Endothelial cell of umbilical vein (primary cell): Measurements from ENCODE around the gene HSPB8. TPM values are rescaled to one million over a fixed set of nuclear protein-coding genes. Genes with fewer than 3 reads are reported as not detected.

Experiments
- BruUV-seq: library from RNA; stranded (reverse); fragments of 400-500 nt; replicated peaks from 2 replicates; lab custom pipeline; 2021; lab: Mats Ljungman, UMichigan
- CTCF ChIA-PET: fragments of 300-600, 350-600 bp; sonication (Branson Sonifier 250); formaldehyde crosslinking; loops from one replicate; lab custom pipeline; 2021; ENCODE audit warnings: antibody characterized with exemption, inconsistent platforms; lab: Charles Lee
- POLR2A ChIA-PET: fragments of 300-600, 350-600 bp; sonication (Branson Sonifier 250); formaldehyde crosslinking; loops from one replicate; lab custom pipeline; 2021; ENCODE audit warnings: antibody characterized with exemption, inconsistent platforms; lab: Charles Lee
- DNase-seq: peaks from one replicate; pipeline ENCODE4 v3.0.0-alpha.2; 2011; ENCODE audit warnings: low read depth, low spot score
- FAIRE-seq: peaks from 2 replicates; lab custom pipeline; 2011; peaks lifted over from hg19 to GRCh38; lab: Jason Lieb, UNC
- H2AFZ ChIP-seq: 2 replicates; pipeline ENCODE4 v1.6.0; 2012; ENCODE audit warnings: low read depth, low read length, control low read depth, inconsistent platforms
- H3K27ac ChIP-seq: 2 replicates; pipeline ENCODE4 v1.5.1; 2011; ENCODE audit warnings: low read depth, mild to moderate bottlenecking, control low read depth, low read length, moderate library complexity; ENCODE audit not compliant: insufficient read depth
- H3K27me3 ChIP-seq, 2 experiments: 2 replicates each; pipeline versions ENCODE4 v1.6.0 to v1.6.1; 2011; ENCODE audit warnings: low read length in 2 of 2, mixed read lengths in 1 of 2; ENCODE audit not compliant: control insufficient read depth in 2 of 2, insufficient read depth in 2 of 2
- H3K36me3 ChIP-seq, 2 experiments: 2 replicates in 1 of 2; 3 replicates in 1 of 2; pipeline ENCODE4 v1.5.1; 2011; ENCODE audit warnings: low read length in 2 of 2, mild to moderate bottlenecking in 1 of 2, moderate library complexity in 1 of 2; ENCODE audit not compliant: control insufficient read depth in 2 of 2, insufficient read depth in 2 of 2; ENCODE audit errors: extremely low read depth in 1 of 2
- H3K4me1 ChIP-seq: 3 replicates; pipeline ENCODE4 v1.5.1; 2011; ENCODE audit warnings: mild to moderate bottlenecking, low read length; ENCODE audit not compliant: control insufficient read depth, insufficient read depth; ENCODE audit errors: extremely low read depth
- H3K4me2 ChIP-seq: 2 replicates; pipeline ENCODE4 v1.6.1; 2011; ENCODE audit warnings: low read length, control low read depth, mixed read lengths; ENCODE audit not compliant: insufficient read depth
- H3K4me3 ChIP-seq, 3 experiments: fragments of 200-600 bp in 1 of 3; sonication (generic), shearing (Covaris generic) in 1 of 3; replicated peaks in 1 of 3; 2 replicates each; pipeline ENCODE4 v1.5.1; 2011 to 2016; ENCODE audit warnings: control low read depth in 3 of 3, low read length in 3 of 3, mild to moderate bottlenecking in 2 of 3, inconsistent platforms in 1 of 3, low read depth in 1 of 3, moderate library complexity in 1 of 3; ENCODE audit not compliant: insufficient read depth in 1 of 3
- H3K79me2 ChIP-seq: 2 replicates; pipeline ENCODE4 v1.6.0; 2012; ENCODE audit warnings: low read length, inconsistent platforms; ENCODE audit not compliant: control insufficient read depth, insufficient read depth
- H3K9ac ChIP-seq: replicated peaks from 2 replicates; pipeline ENCODE3; 2011; ENCODE audit warnings: low read length, control low read depth; ENCODE audit not compliant: insufficient read depth; ENCODE audit errors: extremely low read depth
- H3K9me1 ChIP-seq: replicated peaks from 3 replicates; pipeline ENCODE4 v1.6.0; 2011; ENCODE audit warnings: mild to moderate bottlenecking, low read length; ENCODE audit not compliant: control insufficient read depth, insufficient read depth; ENCODE audit errors: extremely low read depth
- H3K9me3 ChIP-seq: replicated peaks from 2 replicates; pipeline ENCODE4 v1.5.1; 2012; ENCODE audit warnings: low read length, inconsistent platforms; ENCODE audit not compliant: control insufficient read depth, insufficient read depth
- H4K20me1 ChIP-seq: replicated peaks from 2 replicates; pipeline ENCODE3; 2011; ENCODE audit warnings: mild to moderate bottlenecking, low read length; ENCODE audit not compliant: control insufficient read depth, insufficient read depth; ENCODE audit errors: extremely low read depth
- CTCF ChIP-seq, 2 donors: IDR thresholded peaks; 1 replicate in 1 of 2; 2 replicates in 1 of 2; pipeline ENCODE4 v1.5.1; 2011; ENCODE audit warnings: low read length in 2 of 2, mild to moderate bottlenecking in 2 of 2, moderate library complexity in 2 of 2, control low read depth in 1 of 2, inconsistent platforms in 1 of 2, low read depth in 1 of 2; ENCODE audit not compliant: insufficient read depth in 1 of 2; ENCODE audit errors: extremely low read depth in 1 of 2
- EZH2 ChIP-seq: IDR thresholded peaks from 2 replicates; pipeline ENCODE4 v1.6.1; 2012; ENCODE audit warnings: borderline replicate concordance, low read depth, mild to moderate bottlenecking, moderate library complexity, low read length, inconsistent platforms; ENCODE audit not compliant: severe bottlenecking
- GATA2 ChIP-seq: IDR thresholded peaks from 2 replicates; pipeline ENCODE4 v1.7.0; 2011; ENCODE audit warnings: low read depth, mild to moderate bottlenecking, moderate library complexity, mixed read lengths, low read length; ENCODE audit not compliant: insufficient read length, insufficient read depth
- JUN ChIP-seq: IDR thresholded peaks from 2 replicates; pipeline ENCODE4 v1.6.1; 2011; ENCODE audit warnings: borderline replicate concordance, low read depth; ENCODE audit not compliant: insufficient read length, insufficient read depth
- MAX ChIP-seq: IDR thresholded peaks from 2 replicates; pipeline ENCODE4 v1.6.1; 2011; ENCODE audit not compliant: insufficient read depth, insufficient read length
- POLR2A ChIP-seq: IDR thresholded peaks from 2 replicates; pipeline ENCODE4 v1.6.1; 2012; ENCODE audit warnings: low read depth, mild to moderate bottlenecking, control low read depth, low read length
- POLR2AphosphoS5 ChIP-seq: IDR thresholded peaks from 2 replicates; pipeline ENCODE4 v1.6.1; 2012; ENCODE audit warnings: low read depth, mild to moderate bottlenecking, control low read depth, low read length, moderate library complexity; ENCODE audit not compliant: insufficient read depth
- dilution Hi-C: fragments of 300-500 bp; cut with MboI; formaldehyde crosslinking; loops from one replicate; pipeline ENCODE4 v1.15.0; 2019; ENCODE audit warnings: low sequenced_read_pairs; ENCODE audit not compliant: extremely low pct_ligation_motif_present
- intact Hi-C: fragments of 100-400 bp; cut with micrococcal nuclease; formaldehyde crosslinking; loops from one replicate; pipeline ENCODE4 v1.10.0; 2022
- polyA plus RNA-seq, 4 experiments: library from polyadenylated mRNA; depleted of rRNA in 3 of 4; stranded (reverse) in 3 of 4; unstranded in 1 of 4; fragments of >200 nt; gene quantifications; 2 replicates each; pipeline versions ENCODE4 v1.2.1 to v1.2.3, GENCODE V29; 2011 to 2012; ENCODE audit warnings: missing spikeins in 1 of 4
- total RNA-seq: library from RNA; stranded (reverse); gene quantifications from 2 replicates; pipeline ENCODE4 v1.2.3, GENCODE V29; 2021

Gene HSPB8
- total and polyA plus RNA-seq, 2 donors (not counting 3 experiments of a cell fraction or from before 2014, with no cell fraction given), result 10.8 to 14.7 TPM

DNA sequence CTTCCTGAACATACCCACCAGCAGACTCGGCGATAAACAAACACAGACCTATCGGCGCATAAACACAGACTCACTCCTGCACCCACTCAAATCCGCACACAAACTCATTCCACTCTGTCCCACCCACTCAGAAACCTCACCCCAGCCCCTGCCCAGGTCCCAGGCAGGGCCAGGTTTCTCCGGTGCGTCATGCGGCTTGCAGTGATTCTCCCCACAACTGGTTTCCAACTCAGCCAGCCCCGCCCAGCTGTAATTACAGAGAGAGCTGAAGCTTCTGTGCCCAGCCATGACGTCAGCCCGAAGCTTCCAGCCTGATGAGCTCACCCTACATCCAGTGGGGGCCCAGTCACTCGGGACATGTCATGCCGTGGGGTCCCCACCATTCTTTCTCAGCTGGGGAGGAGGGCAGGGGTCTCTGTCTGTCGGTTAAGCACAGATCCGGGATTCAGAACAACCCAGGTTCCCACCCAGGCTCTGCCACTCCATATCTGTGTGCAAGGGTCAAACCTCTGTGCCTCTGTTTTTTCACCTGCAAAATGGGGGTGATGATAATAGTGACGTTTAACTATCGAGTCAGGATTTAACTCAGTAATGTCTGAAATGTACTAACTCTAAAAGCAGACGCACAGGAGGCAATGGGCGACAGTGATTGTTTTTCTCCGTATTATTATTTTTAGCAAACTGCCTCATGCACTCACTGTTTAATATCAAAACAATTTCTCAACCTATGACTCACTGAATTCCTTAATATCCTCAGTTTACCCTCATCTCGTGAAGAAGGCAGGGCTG, 2.3 kb upstream of the HSPB8 start:
- POLR2A ChIA-PET, result no interaction called here
- Histone ChIP-seq H3K27me3 (no peaks in the 10 kb centered on the region), H3K79me2 (no peaks in the 10 kb centered on the region), H3K4me1 (peaks cover 29% of the 10 kb centered on the region), H3K9me3 (no peaks in the 10 kb centered on the region), H3K4me2 (peak overlapping the region; percentile 43), H4K20me1 (no peaks in the 10 kb centered on the region), H3K9me1 (no peaks in the 10 kb centered on the region), H2AFZ (peak overlapping the region; percentile 54), H3K36me3 (no peaks in the 10 kb centered on the region), H3K4me3 (peak overlapping the region in 1 of 3 experiments; percentile 15), H3K27ac (no peak overlapping the region), H3K9ac (no peak overlapping the region)
- no TSS peak for BruUV-seq
- FAIRE-seq (no peak), DNase-seq (peak; percentile 69)
- CTCF ChIA-PET, result interaction anchor here (0.9 kb wide), 1 partner anchor 236 kb away, joined by 4 read pairs; no protein-coding TSS in a partner anchor
- TF ChIP-seq MAX (no peak), JUN (peak; percentile 24)
- intact Hi-C loops (loop anchor here (5.0 kb wide), 2 partner anchors 59 to 769 kb away; no protein-coding TSS in a partner anchor), dilution Hi-C loops (no loop called here)

DNA sequence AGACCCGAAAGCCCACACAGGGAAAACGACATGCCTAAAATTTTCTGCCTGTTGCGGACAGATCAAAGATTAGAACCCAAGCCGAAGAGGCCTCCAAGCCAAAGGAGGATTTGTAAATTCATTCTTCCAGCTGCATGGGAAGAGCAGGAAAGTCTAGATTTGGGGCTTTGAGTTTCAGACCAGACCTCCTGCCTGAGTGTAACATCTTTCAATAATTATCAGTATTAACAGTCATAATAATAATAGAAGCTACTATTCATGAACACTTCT, 1.7 kb upstream of the HSPB8 start:
- no peak overlapping the region for H3K4me2 ChIP-seq
- no peaks in the 10 kb centered on the region for H3K9me3 ChIP-seq
- H3K36me3 ChIP-seq, result no peaks in the 10 kb centered on the region
- H3K27ac ChIP-seq, result no peak overlapping the region
- TF ChIP-seq CTCF (IDR thresholded peaks at IDR 0.05; ENCODE audit: extremely low read depth in 1 of 2, insufficient read depth in 1 of 2, low read depth in 1 of 2, low read length in 2 of 2), result no peak
- TF ChIP-seq POLR2AphosphoS5, result no peak
- no peak for TF ChIP-seq POLR2A
- no peak for TF ChIP-seq EZH2
- no peak for TF ChIP-seq MAX
- TF ChIP-seq GATA2, result no peak
- TF ChIP-seq JUN, result no peak
- FAIRE-seq (no peak), DNase-seq (no peak)
- no peaks in the 10 kb centered on the region for H3K79me2 ChIP-seq
- H3K9me1 ChIP-seq, result no peaks in the 10 kb centered on the region
- dilution Hi-C loops, result no loop called here
- H2AFZ ChIP-seq, result no peak overlapping the region
- H3K27me3 ChIP-seq, result no peaks in the 10 kb centered on the region
- ChIA-PET POLR2A (no interaction called here), CTCF (interaction anchor here (0.9 kb wide), 1 partner anchor 236 kb away, joined by 4 read pairs; no protein-coding TSS in a partner anchor)
- H3K9ac ChIP-seq, result no peak overlapping the region
- BruUV-seq, result no TSS peak
- H3K4me3 ChIP-seq, result no peak overlapping the region
- no peaks in the 10 kb centered on the region for H4K20me1 ChIP-seq
- intact Hi-C loops, result loop anchor here (5.0 kb wide), 2 partner anchors 60 to 770 kb away; no protein-coding TSS in a partner anchor
- peaks cover 34% of the 10 kb centered on the region for H3K4me1 ChIP-seq
